ENCODE measurements around the gene IDH1. TPM values are rescaled to one million over a fixed set of nuclear protein-coding genes. Genes with fewer than 3 reads are reported as not detected.

IDH1 gene
- total and polyA plus RNA-seq, 2 of the 8 experiments (the other 6 are each of a cell fraction or from before 2014, with no cell fraction given): 174 to 398 TPM

DNA sequence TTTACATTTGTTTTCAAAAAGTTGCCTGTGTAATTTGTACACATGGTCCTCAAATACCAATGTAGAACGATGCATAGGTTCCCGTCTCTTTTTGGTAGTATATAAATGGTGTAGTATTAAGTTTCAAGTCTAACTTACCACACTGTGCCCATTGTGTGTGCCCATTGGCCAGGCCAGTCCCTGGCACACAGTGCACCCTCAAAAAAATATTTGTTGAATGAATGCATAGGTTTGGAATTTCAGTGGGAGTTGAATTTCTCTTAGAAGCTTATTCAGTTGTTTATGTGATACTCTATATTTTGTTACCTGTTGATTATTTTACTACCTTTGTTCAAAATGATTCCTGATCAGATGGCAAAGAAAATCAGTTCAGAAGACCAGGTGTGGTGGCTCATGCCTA is 30.1 kb downstream of the IDH1 start:
- no peak overlapping the region for H2AK5ac ChIP-seq (ENCODE audit: low read depth, low read length)
- H4K5ac ChIP-seq (ENCODE audit: insufficient read length, low read depth, low read length): no peak overlapping the region
- H3K4ac ChIP-seq (replicated peaks; ENCODE audit: insufficient read length, low read depth, low read length): no peak overlapping the region
- H3K9me3 ChIP-seq (ENCODE audit: insufficient read depth in 2 of 2, low read depth in 1 of 2, low read length in 1 of 2): peaks cover 8 to 9% of the 10 kb centered on the region in 2 experiments; a peak in 2 of 4 replicates
- H3K18ac ChIP-seq (ENCODE audit: extremely low read depth, low read length): no peak overlapping the region
- H3K56ac ChIP-seq (replicated peaks; ENCODE audit: insufficient read length, low read depth, low read length): no peak overlapping the region
- H3K9ac ChIP-seq (replicated peaks in 1 of 4; ENCODE audit: extremely low read depth in 1 of 4, low read depth in 3 of 4, low read length in 3 of 4): no peak overlapping the region
- POLR2A ChIA-PET (ENCODE audit: partially characterized antibody): interaction anchor here (0.8 kb wide), 1 partner anchor 22 kb away, joined by 3 read pairs; no protein-coding TSS in a partner anchor
- no peak for DNase-seq (ENCODE audit: low read depth in 1 of 2, low spot score in 2 of 2)
- WGBS, 2 experiments (ENCODE audit: extremely low coverage in 1 of 2, insufficient coverage in 1 of 2, insufficient read length in 1 of 2, insufficient replicate concordance in 2 of 2, low coverage in 1 of 2, low lambda C conversion rate in 2 of 2, missing lambda C conversion rate in 1 of 2): 90% methylated on average over 2 of the region's 2 CpGs; no CpG with 5 or more reads in 1 of the 2 experiments
- H4K91ac ChIP-seq (replicated peaks; ENCODE audit: insufficient read length, low read length): no peak overlapping the region
- H3K27me3 ChIP-seq (replicated peaks in 1 of 4; ENCODE audit: control insufficient read depth in 3 of 4, extremely low read depth in 1 of 4, insufficient read depth in 3 of 4, low read length in 3 of 4): no peaks in the 10 kb centered on the region
- H2BK120ac ChIP-seq (replicated peaks; ENCODE audit: low read depth, low read length): no peak overlapping the region
- no peak overlapping the region for H3K14ac ChIP-seq (ENCODE audit: insufficient read length)
- H2BK20ac ChIP-seq (ENCODE audit: low read length): no peak overlapping the region
- no peaks in the 10 kb centered on the region for H3K79me2 ChIP-seq (ENCODE audit: control insufficient read depth in 1 of 2, insufficient read depth in 2 of 2, low read length in 2 of 2)
- no peak for FAIRE-seq
- H3K23ac ChIP-seq (ENCODE audit: insufficient read length): no peak overlapping the region
- H3K4me2 ChIP-seq (ENCODE audit: insufficient read depth in 1 of 2, low read depth in 2 of 2, low read length in 2 of 2): no peak overlapping the region
- no peak for TF ChIP-seq HDAC6 (IDR thresholded peaks at IDR 0.05; ENCODE audit: low read depth, low read length)
- TF ChIP-seq, protein P1, sequence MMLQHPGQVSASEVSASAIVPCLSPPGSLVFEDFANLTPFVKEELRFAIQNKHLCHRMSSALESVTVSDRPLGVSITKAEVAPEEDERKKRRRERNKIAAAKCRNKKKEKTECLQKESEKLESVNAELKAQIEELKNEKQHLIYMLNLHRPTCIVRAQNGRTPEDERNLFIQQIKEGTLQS (IDR thresholded peaks at IDR 0.05; ENCODE audit: insufficient read depth, low read depth, low read length): no peak
- TF ChIP-seq TCF12 (IDR thresholded peaks at IDR 0.05; ENCODE audit: low read depth, low read length): no peak
- no peak for TF ChIP-seq YY1 (IDR thresholded peaks at IDR 0.05; ENCODE audit: low read depth, low read length)
- TF ChIP-seq, protein P2, sequence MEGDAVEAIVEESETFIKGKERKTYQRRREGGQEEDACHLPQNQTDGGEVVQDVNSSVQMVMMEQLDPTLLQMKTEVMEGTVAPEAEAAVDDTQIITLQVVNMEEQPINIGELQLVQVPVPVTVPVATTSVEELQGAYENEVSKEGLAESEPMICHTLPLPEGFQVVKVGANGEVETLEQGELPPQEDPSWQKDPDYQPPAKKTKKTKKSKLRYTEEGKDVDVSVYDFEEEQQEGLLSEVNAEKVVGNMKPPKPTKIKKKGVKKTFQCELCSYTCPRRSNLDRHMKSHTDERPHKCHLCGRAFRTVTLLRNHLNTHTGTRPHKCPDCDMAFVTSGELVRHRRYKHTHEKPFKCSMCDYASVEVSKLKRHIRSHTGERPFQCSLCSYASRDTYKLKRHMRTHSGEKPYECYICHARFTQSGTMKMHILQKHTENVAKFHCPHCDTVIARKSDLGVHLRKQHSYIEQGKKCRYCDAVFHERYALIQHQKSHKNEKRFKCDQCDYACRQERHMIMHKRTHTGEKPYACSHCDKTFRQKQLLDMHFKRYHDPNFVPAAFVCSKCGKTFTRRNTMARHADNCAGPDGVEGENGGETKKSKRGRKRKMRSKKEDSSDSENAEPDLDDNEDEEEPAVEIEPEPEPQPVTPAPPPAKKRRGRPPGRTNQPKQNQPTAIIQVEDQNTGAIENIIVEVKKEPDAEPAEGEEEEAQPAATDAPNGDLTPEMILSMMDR (IDR thresholded peaks at IDR 0.05; ENCODE audit: control extremely low read depth in 1 of 3, insufficient read depth in 1 of 3, low read depth in 1 of 3, low read length in 3 of 3): no peak
- no peak for TF ChIP-seq SP4 (IDR thresholded peaks at IDR 0.05; ENCODE audit: low read length)
- no peak for TF ChIP-seq GTF2F1 (IDR thresholded peaks at IDR 0.05; ENCODE audit: borderline replicate concordance, low read depth, low read length)
- TF ChIP-seq POLR2A (IDR thresholded peaks at IDR 0.05; ENCODE audit: control extremely low read depth in 1 of 2, low read depth in 2 of 2, low read length in 2 of 2): no peak
- TF ChIP-seq SIRT6 (IDR thresholded peaks at IDR 0.05; ENCODE audit: low read length): no peak
- TF ChIP-seq NANOG (IDR thresholded peaks at IDR 0.05; ENCODE audit: insufficient read depth, low read depth, low read length, poor library complexity, severe bottlenecking): no peak
- no peak for TF ChIP-seq CBX5 (IDR thresholded peaks at IDR 0.05; ENCODE audit: low read depth, low read length)
- H2BK12ac ChIP-seq (ENCODE audit: low read depth, low read length): no peak overlapping the region
- no peak overlapping the region for H2BK15ac ChIP-seq (ENCODE audit: low read length)
- no peaks in the 10 kb centered on the region for H3K79me1 ChIP-seq (ENCODE audit: low read depth, low read length)
- H3K27ac ChIP-seq (ENCODE audit: low read depth, low read length): no peak overlapping the region
- H2BK5ac ChIP-seq (ENCODE audit: low read depth, low read length): no peak overlapping the region
- H4K8ac ChIP-seq (ENCODE audit: extremely low read depth, insufficient read depth, low read length): no peak overlapping the region
- CTCF ChIA-PET (ENCODE audit: partially characterized antibody): interaction anchor here (0.8 to 2.4 kb wide), 2 partner anchors 10 to 49 kb away, joined by 4 to 9 read pairs; no protein-coding TSS in a partner anchor
- H3K23me2 ChIP-seq (ENCODE audit: low read depth, low read length): no peaks in the 10 kb centered on the region
- H2AFZ ChIP-seq (ENCODE audit: low read length): no peak overlapping the region
- no peak overlapping the region for H3K4me3 ChIP-seq (ENCODE audit: extremely low read depth in 1 of 4, insufficient read depth in 2 of 4, low read depth in 3 of 4, low read length in 4 of 4)
- no peaks in the 10 kb centered on the region for H3K36me3 ChIP-seq (ENCODE audit: control insufficient read depth in 2 of 4, insufficient read depth in 4 of 4, low read length in 3 of 4)
- H4K20me1 ChIP-seq (replicated peaks in 1 of 2; ENCODE audit: control insufficient read depth in 1 of 2, insufficient read depth in 2 of 2, low read length in 2 of 2): no peaks in the 10 kb centered on the region
- H3K4me1 ChIP-seq (replicated peaks in 1 of 4; ENCODE audit: control insufficient read depth in 3 of 4, insufficient read depth in 4 of 4, low read length in 3 of 4): no peaks in the 10 kb centered on the region

Measured in H1 (cell line).